Measurements from ENCODE around the gene KHK.

KHK gene

GRCh38 chr2:27085673-27086089, 891 bp upstream of the KHK start:
- Histone ChIP-seq H3K36me3 (replicated peaks) (peaks cover 3% of the 10 kb centered on the region), H3K27me3 (replicated peaks) (no peaks in the 10 kb centered on the region), H3K27ac (peak overlapping the region; percentile 53), H3K4me3 (ENCODE audit: low read depth, low read length) (peak overlapping the region; percentile 59)
- TF ChIP-seq CTCF (IDR thresholded peaks at IDR 0.05; ENCODE audit: low read depth, low read length, missing control alignments), result peak; percentile 62
- in situ Hi-C loops (cut with HindIII; ENCODE audit: low pct_ligation_motif_present, low sequenced_read_pairs), result no loop called here
- DNase-seq, result peak; percentile 50

GRCh38 chr2:27086090-27086723, 365 bp upstream of the KHK start:
- TF ChIP-seq CTCF (IDR thresholded peaks at IDR 0.05; ENCODE audit: low read depth, low read length, missing control alignments), result peak; percentile 61
- Histone ChIP-seq H3K27ac (peak overlapping the region; percentile 53), H3K4me3 (ENCODE audit: low read depth, low read length) (peak overlapping the region; percentile 59), H3K36me3 (replicated peaks) (peaks cover 3% of the 10 kb centered on the region), H3K27me3 (replicated peaks) (no peaks in the 10 kb centered on the region)
- DNase-seq, result peak; percentile 86
- in situ Hi-C loops (cut with HindIII; ENCODE audit: low pct_ligation_motif_present, low sequenced_read_pairs), result no loop called here

GRCh38 chr2:27087823-27088410, 1.3 kb downstream of the KHK start:
- Histone ChIP-seq H3K27me3 (replicated peaks) (no peaks in the 10 kb centered on the region), H3K36me3 (replicated peaks) (peaks cover 3% of the 10 kb centered on the region), H3K27ac (no peak overlapping the region), H3K4me3 (ENCODE audit: low read depth, low read length) (no peak overlapping the region)
- no peak for TF ChIP-seq CTCF (IDR thresholded peaks at IDR 0.05; ENCODE audit: low read depth, low read length, missing control alignments)
- DNase-seq, result no peak
- in situ Hi-C loops (cut with HindIII; ENCODE audit: low pct_ligation_motif_present, low sequenced_read_pairs), result no loop called here

- Histone ChIP-seq H3K27ac (no peak overlapping the region), H3K4me3 (ENCODE audit: low read depth, low read length) (no peak overlapping the region), H3K27me3 (replicated peaks) (no peaks in the 10 kb centered on the region), H3K36me3 (replicated peaks) (no peaks in the 10 kb centered on the region)
- no peak for TF ChIP-seq CTCF (IDR thresholded peaks at IDR 0.05; ENCODE audit: low read depth, low read length, missing control alignments)
- DNase-seq, result no peak
- in situ Hi-C loops (cut with HindIII; ENCODE audit: low pct_ligation_motif_present, low sequenced_read_pairs), result no loop called here
These were observed 2.1 kb downstream of the KHK start for GRCh38 chr2:27088634-27089033.

- H3K36me3 ChIP-seq (replicated peaks), result no peaks in the 10 kb centered on the region
- TF ChIP-seq CTCF (IDR thresholded peaks at IDR 0.05; ENCODE audit: low read depth, low read length, missing control alignments), result no peak
- no peak overlapping the region for H3K27ac ChIP-seq
- H3K27me3 ChIP-seq (replicated peaks), result no peaks in the 10 kb centered on the region
- in situ Hi-C loops (cut with HindIII; ENCODE audit: low pct_ligation_motif_present, low sequenced_read_pairs), result no loop called here
- no peak for DNase-seq
- no peak overlapping the region for H3K4me3 ChIP-seq (ENCODE audit: low read depth, low read length)
These were observed 2.8 kb downstream of the KHK start for GRCh38 chr2:27089111-27089954.

Data from brain microvascular endothelial cell (primary cell).